ENCODE measurements around the gene ULK2. TPM values are rescaled to one million over a fixed set of nuclear protein-coding genes. Genes with fewer than 3 reads are reported as not detected.
A peak's percentile ranks its signal among the peaks of the same experiment; 100 is the strongest.

The ULK2 gene
- total RNA-seq, 4 donors from 2014 or later: 7.4 to 20.4 (median 14.2) TPM

GRCh38 chr17:19730843-19731242, 136.9 kb downstream of the ULK2 start:
- H3K4me3 ChIP-seq: no peak overlapping the region
- intact Hi-C loops (cut with DNase I; ENCODE audit: low total_unique reads): no loop called here
- H3K9me3 ChIP-seq: no peaks in the 10 kb centered on the region
- no peaks in the 10 kb centered on the region for H3K36me3 ChIP-seq
- TF ChIP-seq POLR2A (IDR thresholded peaks at IDR 0.05) (no peak), CTCF (IDR thresholded peaks at IDR 0.05 in 4 of 5, conservative IDR thresholded peaks at IDR 0.05 in 1 of 5) (no peak)
- no peak overlapping the region for H3K27ac ChIP-seq
- in situ Hi-C loops (cut with MboI; ENCODE audit: low sequenced_read_pairs in 4 of 4): loop anchor here in 2 of 4 donors (10.0 kb wide), 2 partner anchors 56 to 66 kb away; no protein-coding TSS in a partner anchor
- DNase-seq: no peak
- H3K4me1 ChIP-seq: peaks cover 24% of the 10 kb centered on the region in 2 donors
- no peak for ATAC-seq
- no peaks in the 10 kb centered on the region for H3K27me3 ChIP-seq

DNA sequence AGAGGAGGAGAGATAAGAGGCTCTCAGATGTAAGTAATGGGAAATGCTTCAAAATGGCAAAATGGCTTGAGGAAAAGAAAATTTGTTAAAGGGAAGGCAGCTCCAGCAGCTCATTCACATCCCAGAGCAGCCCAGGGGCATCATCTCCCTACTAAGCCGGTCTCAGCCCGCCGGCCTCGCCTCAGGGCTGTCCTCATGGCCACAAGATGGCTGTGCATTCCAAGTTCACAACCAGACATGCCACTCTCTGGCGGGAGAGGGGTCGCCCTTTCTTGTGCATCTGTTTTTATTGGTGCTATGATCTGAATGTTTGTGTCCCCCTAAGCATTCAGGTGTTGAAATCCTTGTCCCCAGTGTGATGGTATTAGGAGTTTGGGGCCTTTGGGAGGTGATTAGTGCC, 137.8 kb downstream of the ULK2 start:
- no peaks in the 10 kb centered on the region for H3K27me3 ChIP-seq
- no peaks in the 10 kb centered on the region for H3K9me3 ChIP-seq
- in situ Hi-C loops (cut with MboI; ENCODE audit: low sequenced_read_pairs in 4 of 4) (loop anchor here in 2 of 4 donors (10.0 kb wide), 2 partner anchors 55 to 65 kb away; no protein-coding TSS in a partner anchor), intact Hi-C loops (cut with DNase I; ENCODE audit: low total_unique reads) (no loop called here)
- ATAC-seq (no peak), DNase-seq (no peak)
- no peaks in the 10 kb centered on the region for H3K36me3 ChIP-seq
- no peak overlapping the region for H3K4me3 ChIP-seq
- TF ChIP-seq CTCF (IDR thresholded peaks at IDR 0.05 in 4 of 5, conservative IDR thresholded peaks at IDR 0.05 in 1 of 5) (no peak), POLR2A (IDR thresholded peaks at IDR 0.05) (no peak)
- peaks cover 24 to 29% of the 10 kb centered on the region in 2 donors for H3K4me1 ChIP-seq
- H3K27ac ChIP-seq: no peak overlapping the region

DNA sequence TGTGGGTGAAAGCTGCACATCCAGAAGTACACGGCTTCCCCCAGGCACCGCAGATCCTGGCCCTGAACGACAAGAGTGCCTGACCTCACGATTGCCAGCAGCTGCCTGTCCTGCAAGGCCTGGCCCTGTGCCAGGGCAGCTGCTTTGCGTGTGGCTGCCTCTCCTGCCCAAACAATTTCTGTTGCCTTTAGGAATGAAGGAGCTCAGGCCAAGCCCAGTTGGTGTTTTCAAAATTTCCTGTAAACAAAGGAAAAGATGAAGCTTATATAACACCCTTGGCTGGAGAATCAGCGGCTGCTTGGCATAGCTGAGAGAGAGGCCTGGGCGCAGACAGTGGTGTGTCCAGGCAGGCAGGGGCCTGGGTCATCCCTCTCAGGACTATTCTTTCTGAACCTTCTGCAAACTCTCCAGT, 139.6 kb downstream of the ULK2 start:
- Histone ChIP-seq H3K9me3 (no peaks in the 10 kb centered on the region), H3K27ac (peak overlapping the region; percentile 91 to 98 (median 94)), H3K4me3 (no peak overlapping the region), H3K27me3 (no peaks in the 10 kb centered on the region), H3K36me3 (no peaks in the 10 kb centered on the region), H3K4me1 (peaks cover 34 to 39% of the 10 kb centered on the region in 2 donors)
- TF ChIP-seq POLR2A (IDR thresholded peaks at IDR 0.05): no peak
- TF ChIP-seq CTCF (IDR thresholded peaks at IDR 0.05 in 4 of 5, conservative IDR thresholded peaks at IDR 0.05 in 1 of 5): no peak
- DNase-seq (peak; percentile 88 to 92), ATAC-seq (peak; percentile 83 to 84)
- in situ Hi-C loops (cut with MboI; ENCODE audit: low sequenced_read_pairs in 4 of 4): no loop called here
- intact Hi-C loops (cut with DNase I; ENCODE audit: low total_unique reads): loop anchor here (1.0 kb wide), 1 partner anchor 80 kb away; the partner anchor contains the start of gene ALDH3A2

DNA sequence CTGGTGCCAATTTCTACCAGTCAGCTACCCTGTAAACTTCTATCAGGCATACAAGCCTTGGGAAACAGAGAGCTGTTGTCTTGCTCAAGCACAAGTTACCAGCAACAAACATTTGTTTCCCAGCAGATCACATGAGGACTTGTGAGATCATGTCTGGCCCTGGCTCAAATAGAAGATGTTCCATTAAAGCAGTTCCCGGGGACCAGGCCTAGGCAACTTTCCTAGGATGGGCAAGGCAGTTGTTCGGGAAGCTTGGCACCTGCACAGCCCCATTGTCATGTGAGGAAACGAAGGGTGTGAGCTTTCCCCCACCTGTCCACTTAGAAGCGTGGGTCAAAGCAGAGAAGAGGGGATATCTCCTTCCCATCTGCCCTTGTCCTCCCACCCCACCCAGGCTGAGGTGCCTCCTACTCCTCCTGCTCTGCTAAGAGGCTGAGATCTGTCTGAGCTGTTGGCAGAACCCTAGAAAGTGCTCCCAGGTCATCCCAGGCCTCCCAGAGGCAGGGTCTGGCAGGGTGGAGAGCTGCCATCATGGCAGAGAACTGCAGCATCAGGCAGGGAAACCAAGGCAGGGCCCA, 140.1 kb downstream of the ULK2 start:
- Histone ChIP-seq H3K27ac (peak overlapping the region; percentile 91 to 98 (median 94)), H3K4me1 (peaks cover 34 to 39% of the 10 kb centered on the region in 2 donors), H3K9me3 (no peaks in the 10 kb centered on the region), H3K27me3 (no peaks in the 10 kb centered on the region), H3K36me3 (no peaks in the 10 kb centered on the region), H3K4me3 (no peak overlapping the region)
- ATAC-seq: peak; percentile 86 to 88
- DNase-seq: peak; percentile 78 to 86
- intact Hi-C loops (cut with DNase I; ENCODE audit: low total_unique reads): loop anchor here (1.0 kb wide), 1 partner anchor 79 kb away; the partner anchor contains the start of gene ALDH3A2
- in situ Hi-C loops (cut with MboI; ENCODE audit: low sequenced_read_pairs in 4 of 4): no loop called here
- TF ChIP-seq POLR2A (IDR thresholded peaks at IDR 0.05): no peak

DNA sequence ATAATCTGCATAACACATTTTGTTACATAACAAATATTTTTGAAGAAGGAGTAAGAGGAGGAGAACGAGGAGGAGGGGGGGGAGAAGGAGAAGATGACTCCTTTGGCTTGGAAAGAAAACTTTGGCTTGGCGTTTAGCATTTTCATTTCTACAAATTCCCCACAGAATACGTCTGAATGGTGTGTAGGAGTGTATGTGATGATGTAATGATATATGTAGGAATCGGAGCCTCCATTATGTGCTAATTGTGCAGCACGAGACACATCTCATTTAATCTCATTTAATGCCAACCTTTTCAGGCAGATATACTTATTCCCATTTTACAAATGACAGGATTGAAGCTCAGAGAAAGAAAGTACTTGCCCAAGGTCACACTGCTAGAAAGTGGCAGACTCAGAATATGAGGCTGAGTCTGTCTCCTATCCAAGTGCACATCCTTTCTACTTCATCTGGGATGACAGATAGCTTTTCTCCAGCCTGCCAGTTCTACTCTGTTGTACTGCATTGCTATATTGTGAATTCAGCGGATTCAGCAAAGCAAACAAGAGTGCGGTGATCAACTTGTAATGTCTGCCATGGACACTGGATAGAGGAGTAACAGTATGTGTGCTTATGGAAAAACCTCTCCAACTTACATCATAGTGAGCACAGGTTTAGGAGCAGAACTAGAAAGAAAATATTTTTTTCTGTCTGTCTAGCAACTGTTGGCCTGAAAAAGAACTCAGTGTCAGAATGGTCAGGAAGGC, 140.9 kb downstream of the ULK2 start:
- Histone ChIP-seq H3K9me3 (no peaks in the 10 kb centered on the region), H3K27me3 (no peaks in the 10 kb centered on the region), H3K27ac (peak overlapping the region; percentile 91 to 98 (median 94)), H3K4me3 (no peak overlapping the region), H3K4me1 (peaks cover 34 to 39% of the 10 kb centered on the region in 2 donors), H3K36me3 (no peaks in the 10 kb centered on the region)
- TF ChIP-seq CTCF (IDR thresholded peaks at IDR 0.05 in 4 of 5, conservative IDR thresholded peaks at IDR 0.05 in 1 of 5) (no peak), POLR2A (IDR thresholded peaks at IDR 0.05) (no peak)
- in situ Hi-C loops (cut with MboI; ENCODE audit: low sequenced_read_pairs in 4 of 4): no loop called here
- ATAC-seq (no peak), DNase-seq (no peak)
- intact Hi-C loops (cut with DNase I; ENCODE audit: low total_unique reads): no loop called here
